Hepatocyte (in vitro differentiated cells): ENCODE measurements around the gene TPM2. TPM values are rescaled to one million over a fixed set of nuclear protein-coding genes. Genes with fewer than 3 reads are reported as not detected.
A peak's percentile ranks its signal among the peaks of the same experiment; 100 is the strongest.

Experiments used
- DNase-seq: peaks from one replicate; pipeline ENCODE4 v3.0.0-alpha.2; 2016; ENCODE audit warnings: low spot score
- H2AFZ ChIP-seq: fragments of 200-600 bp; sonication (generic); 2 replicates; pipeline ENCODE4 v1.6.0; 2016; ENCODE audit warnings: antibody characterized with exemption, mild to moderate bottlenecking
- H3K27ac ChIP-seq: fragments of 200-600 bp; sonication (generic); 2 replicates; pipeline ENCODE4 v1.5.1; 2016; ENCODE audit warnings: mild to moderate bottlenecking
- H3K27me3 ChIP-seq: fragments of 200-600 bp; sonication (generic); 2 replicates; pipeline ENCODE4 v1.6.1; 2016
- H3K36me3 ChIP-seq: fragments of 200-600 bp; sonication (generic); replicated peaks from 2 replicates; pipeline ENCODE4 v1.5.1; 2016; ENCODE audit warnings: low read depth; ENCODE audit not compliant: insufficient read depth
- H3K4me1 ChIP-seq: fragments of 200-600 bp; sonication (generic); 2 replicates; pipeline ENCODE4 v1.5.1; 2016; ENCODE audit warnings: mild to moderate bottlenecking, moderate library complexity; ENCODE audit not compliant: insufficient read depth
- H3K4me2 ChIP-seq: fragments of 200-600 bp; sonication (generic); 2 replicates; pipeline ENCODE4 v1.6.0; 2016
- H3K4me3 ChIP-seq: fragments of 200-600 bp; sonication (generic); 2 replicates; pipeline ENCODE4 v1.5.1; 2016; ENCODE audit warnings: mild to moderate bottlenecking
- H3K79me2 ChIP-seq: fragments of 200-600 bp; sonication (generic); 2 replicates; pipeline ENCODE4 v1.6.0; 2017; ENCODE audit warnings: mild to moderate bottlenecking
- H3K9me2 ChIP-seq: fragments of 200-600 bp; sonication (generic); replicated peaks from 2 replicates; pipeline ENCODE4 v1.6.0; 2017; ENCODE audit warnings: mild to moderate bottlenecking; ENCODE audit not compliant: insufficient read depth
- H3K9me3 ChIP-seq: fragments of 200-600 bp; sonication (generic); 2 replicates; pipeline ENCODE4 v1.5.1; 2016; ENCODE audit warnings: low read depth, mild to moderate bottlenecking
- H4K20me1 ChIP-seq: fragments of 200-600 bp; sonication (generic); 2 replicates; pipeline ENCODE4 v1.6.0; 2016; ENCODE audit warnings: mild to moderate bottlenecking; ENCODE audit not compliant: insufficient read depth, poor library complexity, severe bottlenecking
- EZH2 ChIP-seq: fragments of 200-600 bp; sonication (generic); IDR thresholded peaks from 2 replicates; pipeline ENCODE4 v1.6.1; 2016; ENCODE audit warnings: antibody characterized with exemption, mild to moderate bottlenecking, borderline replicate concordance
- EZH2phosphoT487 ChIP-seq: fragments of 200-600 bp; sonication (generic); IDR thresholded peaks from one replicate; pipeline ENCODE4 v1.6.1; 2018; ENCODE audit warnings: antibody characterized with exemption, mild to moderate bottlenecking, low read depth, moderate library complexity; ENCODE audit not compliant: unreplicated experiment, severe bottlenecking
- WGBS: methylation state at CpG from one replicate; pipeline ENCODE4 v1.1.6; 2016; ENCODE audit warnings: low lambda C conversion rate; ENCODE audit errors: missing lambda C conversion rate; 5-methylcytosine and 5-hydroxymethylcytosine counted together
- polyA plus RNA-seq: library from polyadenylated mRNA; unstranded; fragments of >200 nt; fragmentation: Nextera tagmentation; extraction: Ambion mirVana; gene quantifications from 2 replicates; pipeline ENCODE4 v1.2.1, GENCODE V29; 2016
- total RNA-seq: library from RNA; depleted of rRNA; stranded (reverse); fragments of >200 nt; gene quantifications from 2 replicates; pipeline ENCODE4 v1.2.3, GENCODE V29; 2014
- TF ChIP-seq, protein P1 (sequence below): fragments of 200-600 bp; sonication (generic); IDR thresholded peaks from 2 replicates; pipeline ENCODE4 v1.5.1; 2016; ENCODE audit warnings: antibody characterized with exemption, mild to moderate bottlenecking; ENCODE audit not compliant: poor library complexity

TPM2 gene
- total and polyA plus RNA-seq, 2 experiments from 2014 or later: 98.7 to 166 TPM

- peaks cover 3% of the 10 kb centered on the region for H3K79me2 ChIP-seq
- 93% methylated on average over 2 of the region's 2 CpGs for WGBS
- H3K27me3 ChIP-seq: no peaks in the 10 kb centered on the region
- H3K9me2 ChIP-seq: no peaks in the 10 kb centered on the region
- H2AFZ ChIP-seq: no peak overlapping the region
- TF ChIP-seq, protein P1, sequence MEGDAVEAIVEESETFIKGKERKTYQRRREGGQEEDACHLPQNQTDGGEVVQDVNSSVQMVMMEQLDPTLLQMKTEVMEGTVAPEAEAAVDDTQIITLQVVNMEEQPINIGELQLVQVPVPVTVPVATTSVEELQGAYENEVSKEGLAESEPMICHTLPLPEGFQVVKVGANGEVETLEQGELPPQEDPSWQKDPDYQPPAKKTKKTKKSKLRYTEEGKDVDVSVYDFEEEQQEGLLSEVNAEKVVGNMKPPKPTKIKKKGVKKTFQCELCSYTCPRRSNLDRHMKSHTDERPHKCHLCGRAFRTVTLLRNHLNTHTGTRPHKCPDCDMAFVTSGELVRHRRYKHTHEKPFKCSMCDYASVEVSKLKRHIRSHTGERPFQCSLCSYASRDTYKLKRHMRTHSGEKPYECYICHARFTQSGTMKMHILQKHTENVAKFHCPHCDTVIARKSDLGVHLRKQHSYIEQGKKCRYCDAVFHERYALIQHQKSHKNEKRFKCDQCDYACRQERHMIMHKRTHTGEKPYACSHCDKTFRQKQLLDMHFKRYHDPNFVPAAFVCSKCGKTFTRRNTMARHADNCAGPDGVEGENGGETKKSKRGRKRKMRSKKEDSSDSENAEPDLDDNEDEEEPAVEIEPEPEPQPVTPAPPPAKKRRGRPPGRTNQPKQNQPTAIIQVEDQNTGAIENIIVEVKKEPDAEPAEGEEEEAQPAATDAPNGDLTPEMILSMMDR: no peak
- TF ChIP-seq EZH2 (no peak), EZH2phosphoT487 (no peak)
- peak overlapping the region; percentile 99 for H3K4me2 ChIP-seq
- no peak for DNase-seq
- H3K27ac ChIP-seq: peak overlapping the region; percentile 94
- H3K36me3 ChIP-seq: no peaks in the 10 kb centered on the region
- H3K4me3 ChIP-seq: no peak overlapping the region
- H3K4me1 ChIP-seq: peaks cover 20% of the 10 kb centered on the region
- H3K9me3 ChIP-seq: no peaks in the 10 kb centered on the region
- no peaks in the 10 kb centered on the region for H4K20me1 ChIP-seq
Measured at GRCh38 chr9:35687972-35688557, 1.7 kb downstream of the TPM2 start.

- H3K79me2 ChIP-seq: peaks cover 3% of the 10 kb centered on the region
- H3K27me3 ChIP-seq: no peaks in the 10 kb centered on the region
- TF ChIP-seq, protein P1: no peak
- TF ChIP-seq EZH2 (no peak), EZH2phosphoT487 (no peak)
- no peak overlapping the region for H3K4me3 ChIP-seq
- no peaks in the 10 kb centered on the region for H3K9me2 ChIP-seq
- H3K36me3 ChIP-seq: no peaks in the 10 kb centered on the region
- H3K4me2 ChIP-seq: no peak overlapping the region
- H2AFZ ChIP-seq: no peak overlapping the region
- no peaks in the 10 kb centered on the region for H3K9me3 ChIP-seq
- DNase-seq: no peak
- 100% methylated on average over 2 of the region's 2 CpGs for WGBS
- peaks cover 20% of the 10 kb centered on the region for H3K4me1 ChIP-seq
- H4K20me1 ChIP-seq: no peaks in the 10 kb centered on the region
- H3K27ac ChIP-seq: no peak overlapping the region
Measured at GRCh38 chr9:35687306-35687705, 2.4 kb downstream of the TPM2 start.

DNA sequence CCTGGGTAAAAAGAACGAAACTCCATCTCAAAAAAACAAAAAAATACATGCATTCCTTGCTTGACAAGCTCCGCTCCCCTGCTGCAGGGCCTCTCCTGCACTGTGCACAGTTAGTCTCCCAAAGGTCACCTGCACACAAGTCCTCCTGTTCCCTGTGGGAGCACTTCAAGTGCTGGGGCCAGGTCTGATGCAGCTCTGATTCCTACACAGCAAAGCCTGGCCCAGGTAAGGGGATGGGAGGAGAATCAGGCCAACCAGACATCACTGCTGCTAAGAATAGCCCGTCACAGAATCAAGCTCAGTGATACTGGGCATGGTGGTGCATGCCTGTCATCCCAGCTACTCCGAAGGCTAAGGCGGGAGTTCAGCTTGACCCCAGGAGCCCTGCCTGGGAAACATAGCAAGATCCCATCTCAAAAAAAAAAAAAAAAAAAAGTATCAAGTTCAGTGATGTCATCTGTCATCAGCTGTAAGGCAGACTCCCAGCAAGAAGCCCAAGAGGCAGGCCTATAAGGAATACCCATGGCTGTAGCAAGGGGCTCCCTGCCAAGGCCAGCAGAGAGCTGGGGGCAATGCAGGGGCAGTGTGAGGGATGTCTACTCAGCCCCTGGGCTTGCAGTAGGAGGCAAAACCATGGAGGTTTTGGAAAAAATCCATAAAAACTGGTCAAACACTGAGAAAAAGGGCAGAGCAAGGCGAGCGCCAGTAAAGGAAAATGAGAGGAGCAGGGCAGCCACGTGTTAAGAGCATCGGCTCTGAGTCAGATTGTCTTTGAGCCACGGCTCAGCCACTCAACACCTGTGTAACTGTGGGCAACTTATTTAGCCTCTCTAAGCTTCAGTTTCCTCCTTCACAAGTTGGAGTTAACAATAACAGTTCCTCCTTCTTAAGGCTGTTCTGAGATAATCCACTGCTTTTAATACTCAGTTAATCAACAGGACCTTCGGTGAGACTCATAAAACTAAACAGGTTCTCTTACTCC lies 3.2 kb downstream of the TPM2 start:
- no peaks in the 10 kb centered on the region for H4K20me1 ChIP-seq
- H3K4me1 ChIP-seq: peaks cover 16% of the 10 kb centered on the region
- no peak overlapping the region for H3K4me3 ChIP-seq
- H3K4me2 ChIP-seq: no peak overlapping the region
- H3K27ac ChIP-seq: no peak overlapping the region
- TF ChIP-seq, protein P1: no peak
- TF ChIP-seq EZH2: no peak
- TF ChIP-seq EZH2phosphoT487: no peak
- H3K79me2 ChIP-seq: peaks cover 3% of the 10 kb centered on the region
- H3K36me3 ChIP-seq: no peaks in the 10 kb centered on the region
- H2AFZ ChIP-seq: no peak overlapping the region
- DNase-seq: no peak
- 76% methylated on average over 11 of the region's 11 CpGs for WGBS
- no peaks in the 10 kb centered on the region for H3K27me3 ChIP-seq
- H3K9me3 ChIP-seq: no peaks in the 10 kb centered on the region
- no peaks in the 10 kb centered on the region for H3K9me2 ChIP-seq
